BJ (cell line): ENCODE results near the gene PIK3C3. TPM values are rescaled to one million over a fixed set of nuclear protein-coding genes. Genes with fewer than 3 reads are reported as not detected.

Experiments
- CTCF ChIA-PET: fragments of 350-600 bp; formaldehyde crosslinking; extraction: SDS; loops from one replicate; lab custom pipeline; 2021; ENCODE audit warnings: antibody characterized with exemption, inconsistent platforms; lab: Yijun Ruan, JAX
- POLR2A ChIA-PET: fragments of 300-600 bp; sonication (Branson Sonifier 250); formaldehyde crosslinking; extraction: SDS; loops from one replicate; lab custom pipeline; 2021; ENCODE audit warnings: antibody characterized with exemption; lab: Charles Lee
- DNase-seq: peaks from one replicate; pipeline ENCODE4 v3.0.0-alpha.2; 2011; ENCODE audit warnings: low read depth
- H3K27me3 ChIP-seq: 2 replicates; pipeline ENCODE4 v1.6.0; 2011; ENCODE audit warnings: low read length; ENCODE audit not compliant: control insufficient read depth, insufficient read depth
- H3K36me3 ChIP-seq: 2 replicates; pipeline ENCODE4 v1.5.1; 2011; ENCODE audit warnings: low read length; ENCODE audit not compliant: control insufficient read depth, insufficient read depth
- H3K4me3 ChIP-seq: 2 replicates; pipeline ENCODE4 v1.5.1; 2011; ENCODE audit warnings: low read depth, mild to moderate bottlenecking, control low read depth, low read length
- polyA plus RNA-seq: library from polyadenylated mRNA; depleted of rRNA; stranded (reverse); fragments of >200 nt; gene quantifications from 2 replicates; pipeline ENCODE4 v1.2.3, GENCODE V29; 2011
- TF ChIP-seq, protein P1 (sequence below): IDR thresholded peaks from 2 replicates; pipeline ENCODE4 v1.5.1; 2011; ENCODE audit warnings: low read depth, mild to moderate bottlenecking, control low read depth, inconsistent platforms, low read length, moderate library complexity; ENCODE audit not compliant: insufficient read depth

The PIK3C3 gene
- polyA plus RNA-seq, 1 experiment, result 45.3 TPM

DNA sequence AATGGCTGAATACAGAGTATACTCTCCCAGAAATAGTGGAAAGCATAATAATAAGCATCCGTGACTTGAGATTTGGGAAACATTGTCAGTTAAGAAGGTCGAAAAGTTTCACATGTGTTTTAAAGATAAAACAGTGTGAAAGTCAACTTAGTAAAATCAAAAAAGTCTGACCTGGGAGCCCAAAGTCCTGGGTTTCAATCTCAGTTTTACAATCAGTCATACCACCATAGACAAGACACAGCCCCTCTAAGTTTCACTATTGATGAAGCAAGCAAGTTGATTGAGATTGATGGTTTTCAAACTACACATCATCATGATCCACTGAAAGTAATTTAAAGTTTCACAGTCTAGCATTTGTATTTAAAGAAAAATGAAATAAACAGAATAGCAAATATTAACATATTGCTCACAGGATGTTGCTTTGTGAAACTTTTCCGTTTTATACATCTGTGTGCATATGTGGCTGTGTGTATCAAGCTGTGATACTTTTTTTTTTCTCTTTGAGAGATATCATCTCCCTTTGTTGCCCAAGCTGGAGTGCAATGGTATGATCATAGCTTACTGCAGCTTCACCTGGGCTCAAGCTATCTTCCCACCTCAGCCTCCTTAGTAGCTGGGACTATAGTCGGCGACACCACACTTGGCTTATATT, 71.1 kb downstream of the PIK3C3 start:
- CTCF ChIA-PET, result interaction anchor here (0.7 to 3.0 kb wide), 4 partner anchors 9 to 27 kb away, joined by 3 to 41 read pairs (median 8); no protein-coding TSS in a partner anchor
- DNase-seq, result no peak
- Histone ChIP-seq H3K36me3 (peaks cover 4% of the 10 kb centered on the region), H3K27me3 (no peaks in the 10 kb centered on the region), H3K4me3 (no peak overlapping the region)
- TF ChIP-seq, protein P1, sequence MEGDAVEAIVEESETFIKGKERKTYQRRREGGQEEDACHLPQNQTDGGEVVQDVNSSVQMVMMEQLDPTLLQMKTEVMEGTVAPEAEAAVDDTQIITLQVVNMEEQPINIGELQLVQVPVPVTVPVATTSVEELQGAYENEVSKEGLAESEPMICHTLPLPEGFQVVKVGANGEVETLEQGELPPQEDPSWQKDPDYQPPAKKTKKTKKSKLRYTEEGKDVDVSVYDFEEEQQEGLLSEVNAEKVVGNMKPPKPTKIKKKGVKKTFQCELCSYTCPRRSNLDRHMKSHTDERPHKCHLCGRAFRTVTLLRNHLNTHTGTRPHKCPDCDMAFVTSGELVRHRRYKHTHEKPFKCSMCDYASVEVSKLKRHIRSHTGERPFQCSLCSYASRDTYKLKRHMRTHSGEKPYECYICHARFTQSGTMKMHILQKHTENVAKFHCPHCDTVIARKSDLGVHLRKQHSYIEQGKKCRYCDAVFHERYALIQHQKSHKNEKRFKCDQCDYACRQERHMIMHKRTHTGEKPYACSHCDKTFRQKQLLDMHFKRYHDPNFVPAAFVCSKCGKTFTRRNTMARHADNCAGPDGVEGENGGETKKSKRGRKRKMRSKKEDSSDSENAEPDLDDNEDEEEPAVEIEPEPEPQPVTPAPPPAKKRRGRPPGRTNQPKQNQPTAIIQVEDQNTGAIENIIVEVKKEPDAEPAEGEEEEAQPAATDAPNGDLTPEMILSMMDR, result no peak
- POLR2A ChIA-PET, result no interaction called here

DNA sequence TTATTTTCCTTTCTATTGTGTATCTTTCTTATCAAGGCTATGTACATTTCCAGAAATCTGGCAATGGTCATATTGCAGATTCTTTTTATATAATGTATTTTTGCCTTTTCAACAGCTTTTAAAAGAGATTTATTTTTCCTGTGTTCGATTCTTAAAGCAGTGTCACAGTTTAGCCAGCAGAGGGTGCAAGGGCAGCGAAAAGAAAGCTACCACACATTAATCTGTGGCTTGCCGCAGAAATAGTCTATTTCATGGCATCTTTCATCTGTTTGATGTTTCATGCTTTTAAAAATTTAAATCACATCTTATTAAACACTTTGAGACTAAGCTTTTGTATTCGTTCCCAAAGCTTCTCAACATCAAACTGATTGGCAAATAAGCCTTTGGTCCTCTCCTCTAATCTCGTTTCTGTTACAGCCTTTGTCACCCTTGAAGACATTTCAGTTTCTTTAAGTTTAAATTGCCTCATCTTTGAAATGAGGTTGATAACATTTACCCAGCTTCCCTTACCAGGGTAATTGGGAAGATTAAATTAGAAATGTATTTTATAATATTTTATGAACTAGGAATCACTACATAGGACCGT, 73.3 kb downstream of the PIK3C3 start:
- ChIA-PET POLR2A (interaction anchor here (0.7 kb wide), 1 partner anchor 25 kb away, joined by 3 read pairs; no protein-coding TSS in a partner anchor), CTCF (interaction anchor here (0.7 to 3.0 kb wide), 17 partner anchors 9 to 170 kb away, joined by 3 to 41 read pairs (median 4); no protein-coding TSS in a partner anchor)
- TF ChIP-seq, protein P1, result peak; percentile 90
- DNase-seq, result no peak
- Histone ChIP-seq H3K4me3 (no peak overlapping the region), H3K36me3 (peaks cover 6% of the 10 kb centered on the region), H3K27me3 (no peaks in the 10 kb centered on the region)

DNA sequence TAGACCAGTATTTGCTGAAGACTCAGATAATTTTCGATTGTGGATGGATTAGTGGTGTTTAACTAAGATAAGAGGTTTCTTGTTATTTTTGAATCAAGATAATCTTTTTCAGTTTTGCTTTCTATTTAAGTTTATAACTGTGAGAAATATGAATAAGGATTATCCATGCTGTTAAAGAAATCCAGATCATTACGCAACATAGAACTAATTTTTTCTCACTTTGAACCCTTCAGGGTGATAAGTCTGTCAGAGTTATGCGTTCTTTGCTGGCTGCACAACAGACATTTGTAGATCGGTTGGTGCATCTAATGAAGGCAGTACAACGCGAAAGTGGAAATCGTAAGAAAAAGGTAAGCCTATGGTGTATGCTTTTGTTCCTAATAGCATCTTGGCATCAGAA, 74.1 kb downstream of the PIK3C3 start:
- ChIA-PET POLR2A (no interaction called here), CTCF (interaction anchor here (1.3 to 3.0 kb wide), 3 partner anchors 12 to 38 kb away, joined by 3 to 41 read pairs (median 13); no protein-coding TSS in a partner anchor)
- Histone ChIP-seq H3K36me3 (peaks cover 6% of the 10 kb centered on the region), H3K27me3 (no peaks in the 10 kb centered on the region), H3K4me3 (no peak overlapping the region)
- DNase-seq, result no peak
- TF ChIP-seq, protein P1, result no peak

DNA sequence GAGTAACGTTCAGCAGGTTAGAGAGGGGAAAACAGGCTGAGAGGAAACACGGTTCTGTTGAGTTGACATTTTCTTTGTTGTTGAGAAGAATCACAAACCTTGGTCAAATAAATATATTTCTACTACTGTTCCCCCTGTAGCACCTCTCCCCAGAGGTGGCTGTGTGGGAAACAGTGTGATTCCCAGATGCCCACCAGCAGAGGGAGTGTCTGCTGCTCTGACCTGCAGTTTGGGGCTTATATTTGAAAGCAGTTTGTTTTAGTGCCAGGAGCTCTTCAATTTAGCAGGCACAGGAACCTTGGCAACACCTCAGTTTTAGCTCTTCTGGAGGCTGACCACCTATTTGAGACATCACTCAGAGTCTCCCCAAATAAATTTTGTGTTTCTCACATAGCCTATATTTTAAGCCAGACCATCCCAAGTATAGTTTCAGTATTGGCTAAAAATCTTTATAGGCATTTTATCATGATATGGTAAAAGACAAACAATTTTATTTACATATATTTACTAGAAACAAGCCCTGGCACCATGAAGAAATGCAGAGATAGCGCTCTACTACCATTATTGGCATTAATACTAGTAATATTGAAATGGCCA, 75.7 kb downstream of the PIK3C3 start:
- peaks cover 7% of the 10 kb centered on the region for H3K36me3 ChIP-seq
- ChIA-PET CTCF (interaction anchor here (0.6 to 2.2 kb wide), 9 partner anchors 11 to 42 kb away, joined by 3 to 8 read pairs (median 4); no protein-coding TSS in a partner anchor), POLR2A (no interaction called here)
- no peak for DNase-seq
- H3K27me3 ChIP-seq, result no peaks in the 10 kb centered on the region
- H3K4me3 ChIP-seq, result no peak overlapping the region
- TF ChIP-seq, protein P1, result peak; percentile 80

DNA sequence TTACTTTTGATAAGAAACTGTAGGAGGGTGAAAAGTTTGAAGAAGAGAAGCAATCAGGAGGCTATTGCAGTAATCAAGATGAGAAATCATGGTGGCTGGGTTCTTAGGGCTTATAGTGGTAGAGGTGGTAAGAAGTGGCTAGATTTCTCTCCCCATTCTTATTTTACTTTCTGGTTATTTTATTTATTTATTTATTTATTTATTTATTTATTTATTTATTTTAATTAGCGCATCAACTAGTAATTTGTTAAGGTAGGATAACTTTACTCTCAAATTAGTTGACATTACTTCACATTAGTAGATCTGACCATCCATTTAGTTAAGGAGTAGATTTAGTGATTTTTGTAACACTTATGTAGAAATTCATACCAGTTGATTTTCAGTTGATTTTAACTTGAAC, 77.4 kb downstream of the PIK3C3 start:
- no peak for DNase-seq
- TF ChIP-seq, protein P1, result no peak
- no peak overlapping the region for H3K4me3 ChIP-seq
- peaks cover 8% of the 10 kb centered on the region for H3K36me3 ChIP-seq
- CTCF ChIA-PET, result interaction anchor here (1.8 to 2.2 kb wide), 2 partner anchors 12 to 13 kb away, joined by 4 to 8 read pairs; no protein-coding TSS in a partner anchor
- H3K27me3 ChIP-seq, result no peaks in the 10 kb centered on the region
- POLR2A ChIA-PET, result no interaction called here
